Glomerular visceral epithelial cell (primary cell): ENCODE data around the gene RNF225.
A peak's percentile ranks its signal among the peaks of the same experiment; 100 is the strongest.
"Not testable (repeated sequence)": the region's sequence is repeated elsewhere in the genome, so short reads cannot be mapped to it uniquely, and the experiment has no call there.

Experiments
- DNase-seq: peaks from one replicate; pipeline ENCODE4 v3.0.0-alpha.2; 2016; ENCODE audit errors: extremely low spot score

Gene RNF225

GRCh38 chr19:58387338-58388174 is 7.9 kb upstream of the RNF225 start:
- DNase-seq: no peak

GRCh38 chr19:58388175-58388526 is 7.3 kb upstream of the RNF225 start:
- no peak for DNase-seq

- DNase-seq: no peak
Observed at GRCh38 chr19:58392945-58393724, 2.3 kb upstream of the RNF225 start.

- DNase-seq: no peak
Observed at GRCh38 chr19:58393725-58394033, 1.8 kb upstream of the RNF225 start.

DNA sequence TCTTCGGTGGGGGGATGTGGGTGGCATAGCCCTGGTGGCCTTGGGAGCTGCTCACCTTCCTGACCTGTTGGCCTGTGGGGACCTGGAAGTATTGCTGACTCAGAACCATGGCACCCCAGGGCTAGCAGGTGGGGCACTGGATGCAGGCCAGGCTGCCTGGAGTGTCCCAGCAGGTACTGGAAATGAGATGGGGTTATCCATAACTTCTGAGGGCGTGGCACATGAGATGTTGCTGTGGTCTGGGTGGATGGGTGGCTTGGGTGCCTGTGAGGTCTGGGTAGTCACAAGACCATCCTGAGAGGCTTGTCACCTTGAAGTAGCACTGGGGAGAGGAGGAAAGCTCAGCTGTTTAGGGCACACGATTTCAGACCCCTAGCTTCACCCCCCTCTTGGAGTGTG is 636 bp upstream of the RNF225 start:
- no peak for DNase-seq

DNA sequence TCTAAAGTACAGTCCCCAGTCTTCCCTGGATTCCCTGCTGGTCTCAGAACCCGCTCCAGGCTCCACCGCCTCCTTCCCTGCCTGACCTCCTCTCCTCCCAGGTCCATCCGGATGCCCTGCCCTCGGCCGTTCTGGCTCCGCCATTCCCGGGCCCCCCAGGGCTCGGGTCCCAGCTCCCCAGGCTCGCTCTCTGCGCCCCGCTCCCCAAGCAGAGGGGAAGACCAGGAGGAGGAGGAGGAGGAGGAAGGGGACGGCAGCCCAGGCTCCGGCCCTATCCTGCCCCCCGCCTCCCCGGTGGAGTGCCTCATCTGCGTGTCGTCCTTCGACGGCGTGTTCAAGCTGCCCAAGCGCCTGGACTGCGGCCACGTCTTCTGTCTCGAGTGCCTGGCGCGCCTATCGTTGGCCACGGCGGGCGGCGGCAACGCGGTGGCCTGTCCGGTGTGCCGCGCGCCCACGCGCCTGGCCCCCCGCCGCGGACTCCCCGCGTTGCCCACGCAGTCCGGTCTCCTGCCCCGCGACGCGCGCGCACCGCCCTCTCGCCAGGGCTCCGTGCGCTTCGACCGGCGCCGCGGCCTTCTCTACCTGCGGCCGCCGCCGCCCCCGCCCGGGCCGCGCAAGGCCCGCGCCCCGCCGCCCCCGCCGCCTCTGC is 647 bp downstream of the RNF225 start:
- DNase-seq: no peak

GRCh38 chr19:58396691-58397532 is 1.5 kb downstream of the RNF225 start:
- no peak for DNase-seq

GRCh38 chr19:58397533-58398037 is 2.1 kb downstream of the RNF225 start:
- no peak for DNase-seq

DNA sequence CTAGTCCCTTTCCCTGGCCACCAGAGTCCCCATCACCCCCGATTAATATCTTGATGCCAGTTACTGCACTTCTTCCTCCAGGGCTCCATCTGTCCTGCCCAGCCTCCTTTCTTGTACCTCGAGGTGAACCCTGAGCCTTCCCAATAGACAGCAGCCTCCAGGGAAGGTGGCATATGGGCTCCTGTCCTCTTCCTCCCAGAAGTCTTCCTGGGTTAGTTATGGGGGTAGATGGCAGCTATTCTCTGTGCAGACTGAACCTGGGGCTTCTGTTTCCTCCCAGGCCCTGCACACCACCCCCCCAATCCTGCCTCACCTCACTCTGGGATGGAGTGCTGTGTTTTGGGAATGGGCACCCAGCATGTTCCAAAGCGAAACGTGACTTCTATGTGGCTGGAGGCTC is 2.6 kb downstream of the RNF225 start:
- no peak for DNase-seq

DNA sequence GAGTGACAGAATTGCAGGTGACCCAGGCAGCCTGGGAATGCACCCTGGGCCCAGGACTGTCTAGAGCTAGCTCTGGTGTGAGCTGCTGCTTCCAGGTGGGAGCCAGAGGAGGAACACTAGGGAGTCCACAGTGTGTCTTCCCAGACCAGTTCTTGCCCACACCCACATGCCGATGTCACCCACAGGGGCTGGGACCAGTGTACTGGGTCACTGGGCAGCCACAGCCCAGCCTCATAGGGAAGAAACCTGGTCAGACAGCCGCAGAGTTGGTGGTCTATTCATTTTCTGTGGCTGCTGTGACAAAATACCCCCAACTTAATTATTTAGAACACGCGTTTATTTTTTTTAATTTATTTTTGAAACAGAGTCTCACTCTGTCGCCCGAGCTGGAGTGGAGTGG is 3.1 kb downstream of the RNF225 start:
- no peak for DNase-seq

GRCh38 chr19:58399903-58400302 is 4.4 kb downstream of the RNF225 start:
- no peak for DNase-seq

GRCh38 chr19:58400316-58400915 is 5.0 kb downstream of the RNF225 start:
- no peak for DNase-seq

- DNase-seq: peak; percentile 100
Observed at GRCh38 chr19:58400916-58401839, 5.7 kb downstream of the RNF225 start.

- DNase-seq: no peak
Observed at GRCh38 chr19:58401840-58402421, 6.5 kb downstream of the RNF225 start.

DNA sequence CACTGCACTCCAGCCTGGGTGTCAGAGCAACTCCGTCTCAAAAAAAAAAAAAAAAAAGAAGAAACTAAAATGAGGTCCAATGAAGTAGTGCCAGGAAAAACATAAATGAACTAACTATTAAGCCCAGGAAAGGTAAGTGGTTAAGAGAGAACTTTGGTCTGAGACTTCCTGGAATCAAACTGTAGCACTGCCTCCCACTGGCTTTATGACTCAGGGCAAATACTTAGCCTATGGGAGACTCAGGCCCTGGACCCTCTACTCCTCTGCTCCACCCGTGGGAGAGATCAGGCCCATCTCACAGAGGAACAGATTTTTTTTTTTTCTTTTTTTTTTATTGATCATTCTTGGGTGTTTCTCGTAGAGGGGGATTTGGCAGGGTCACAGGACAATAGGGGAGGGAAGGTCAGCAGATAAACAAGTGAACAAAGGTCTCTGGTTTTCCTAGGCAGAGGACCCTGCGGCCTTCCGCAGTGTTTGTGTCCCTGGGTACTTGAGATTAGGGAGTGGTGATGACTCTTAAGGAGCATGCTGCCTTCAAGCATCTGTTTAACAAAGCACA is 8.5 kb downstream of the RNF225 start:
- DNase-seq: not testable (repeated sequence)

DNA sequence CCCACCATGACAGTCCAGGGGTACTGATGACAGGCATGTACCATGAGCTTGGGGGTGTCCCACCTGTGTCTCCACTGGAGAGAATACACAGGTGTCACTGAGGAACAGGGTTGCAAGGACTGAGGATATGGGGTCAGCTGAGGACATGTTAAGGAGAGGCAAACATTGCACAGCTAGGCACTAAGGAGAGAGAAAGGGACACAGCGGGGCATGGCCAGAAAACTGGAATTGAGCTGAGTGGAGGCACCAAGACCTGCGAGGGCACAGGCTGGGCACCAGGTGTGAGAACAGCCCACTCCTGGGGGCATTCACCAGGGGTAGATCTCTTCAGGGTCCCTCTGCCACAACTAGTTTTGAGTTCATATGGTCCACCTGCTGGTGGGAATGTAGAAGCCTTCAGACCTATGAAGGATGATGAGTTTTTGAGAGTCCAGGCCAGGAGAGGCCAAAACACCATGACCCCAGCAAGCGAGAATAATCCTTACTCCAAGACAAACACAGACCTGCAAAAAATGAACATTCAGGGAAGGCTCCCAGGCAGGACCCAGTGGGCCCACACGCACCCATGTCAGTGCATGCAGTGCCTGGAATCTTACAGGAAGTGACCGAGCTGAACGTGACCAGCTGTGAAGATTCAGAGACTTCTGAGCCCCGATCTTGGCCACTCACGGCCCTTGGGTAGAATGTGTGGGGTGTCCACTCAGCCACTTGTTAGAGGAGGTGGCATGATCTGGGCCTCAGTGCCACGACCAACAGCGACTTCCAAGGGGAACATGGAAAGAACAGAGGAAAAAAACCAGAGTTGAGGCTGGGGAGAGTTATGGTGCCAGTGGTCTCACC is 11.6 kb downstream of the RNF225 start:
- DNase-seq: no peak

DNA sequence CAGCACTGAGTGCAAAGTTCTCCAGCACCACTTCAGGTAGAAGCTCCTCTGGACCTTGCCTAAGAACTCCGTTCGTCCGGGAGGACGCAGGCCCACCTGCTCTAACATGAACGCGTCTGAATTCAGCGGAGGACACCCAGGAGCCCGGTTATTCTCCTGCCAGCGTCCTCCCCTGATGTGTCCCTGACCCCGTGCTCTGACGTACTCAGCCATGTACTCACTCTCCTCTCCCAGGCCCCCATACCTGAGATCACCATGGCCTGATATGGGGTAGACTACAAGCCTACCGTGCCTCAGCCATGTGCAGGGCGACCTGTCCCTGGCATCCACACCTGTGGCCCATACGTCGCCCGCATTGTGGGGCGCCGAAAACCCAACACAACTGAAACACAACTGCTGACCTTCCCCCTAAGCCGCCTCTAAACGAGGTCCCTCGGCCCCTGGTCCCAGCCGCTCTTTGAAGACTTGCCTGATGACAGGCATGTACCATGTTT is 12.2 kb downstream of the RNF225 start:
- DNase-seq: no peak
